Tibial artery (tissue), 4 donors: Measurements from ENCODE around the gene CERCAM.
"Not testable (repeated sequence)": the region's sequence is repeated elsewhere in the genome, so short reads cannot be mapped to it uniquely, and the experiment has no call there.

Experiments used
- DNase-seq, 2 donors: peaks; one replicate each; pipeline ENCODE4 v3.0.0-alpha.2; 2019
- H3K27ac ChIP-seq, 2 donors: fragments of 200-600 bp; sonication (generic) in 1 of 2; 1 replicate in 1 of 2; 2 replicates in 1 of 2; pipeline ENCODE4 v1.5.1; 2018 to 2019; ENCODE audit warnings: mild to moderate bottlenecking in 1 of 2
- H3K27me3 ChIP-seq, 2 donors: fragments of 200-600 bp; sonication (generic) in 1 of 2; one replicate each; pipeline versions ENCODE4 v1.5.1 to v1.6.0; 2016 to 2019
- H3K36me3 ChIP-seq, 3 donors: fragments of 200-600 bp; sonication (generic) in 2 of 3; one replicate each; pipeline ENCODE4 v1.5.1; 2016 to 2019; ENCODE audit warnings: mild to moderate bottlenecking in 2 of 3
- H3K4me1 ChIP-seq, 4 donors: fragments of 200-600 bp; sonication (generic) in 2 of 4; 1 replicate in 3 of 4; 2 replicates in 1 of 4; pipeline ENCODE4 v1.5.1; 2016 to 2019
- H3K4me3 ChIP-seq, 2 donors: fragments of 200-600 bp; sonication (generic) in 1 of 2; 1 replicate in 1 of 2; 2 replicates in 1 of 2; pipeline ENCODE4 v1.5.1; 2018 to 2019; ENCODE audit warnings: mild to moderate bottlenecking in 2 of 2
- H3K9me3 ChIP-seq, 3 donors: fragments of 200-600 bp; sonication (generic) in 1 of 3; one replicate each; pipeline ENCODE4 v1.5.1; 2016 to 2019
- intact Hi-C: fragments of 100-400 bp; cut with DNase I; formaldehyde crosslinking; loops from one replicate; pipeline ENCODE4 v1.15.0; 2023; ENCODE audit warnings: low total_unique reads
- TF ChIP-seq, protein P1 (sequence below), 2 experiments: fragments of 200-600 bp in 1 of 2; fragments of 450-650 bp in 1 of 2; IDR thresholded peaks; one replicate each; pipeline ENCODE4 v1.5.1; 2017 to 2019; ENCODE audit warnings: antibody characterized with exemption in 2 of 2, mild to moderate bottlenecking in 1 of 2, moderate library complexity in 1 of 2

Gene CERCAM

DNA sequence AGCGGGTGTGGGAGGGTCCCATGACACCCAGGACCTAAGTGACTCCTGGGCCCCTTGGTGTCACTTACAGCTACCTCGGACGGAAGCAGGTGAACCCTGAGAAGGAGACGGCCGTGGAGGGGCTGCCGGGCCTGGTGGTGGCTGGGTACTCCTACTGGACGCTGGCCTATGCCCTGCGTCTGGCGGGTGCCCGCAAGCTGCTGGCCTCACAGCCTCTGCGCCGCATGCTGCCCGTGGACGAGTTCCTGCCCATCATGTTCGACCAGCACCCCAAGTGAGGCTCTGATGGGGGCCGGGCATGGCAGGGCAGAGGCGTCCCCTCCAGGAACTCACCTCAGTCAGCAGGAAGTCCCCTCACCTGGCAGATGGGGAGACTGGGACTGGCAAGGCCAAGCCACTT lies 13.7 kb downstream of the CERCAM start:
- no peak overlapping the region for H3K27ac ChIP-seq
- DNase-seq: no peak
- intact Hi-C loops: no loop called here
- no peaks in the 10 kb centered on the region for H3K27me3 ChIP-seq
- H3K9me3 ChIP-seq: no peaks in the 10 kb centered on the region
- peaks cover 0 to 7% (median 3%) of the 10 kb centered on the region in 4 donors for H3K4me1 ChIP-seq
- TF ChIP-seq, protein P1, sequence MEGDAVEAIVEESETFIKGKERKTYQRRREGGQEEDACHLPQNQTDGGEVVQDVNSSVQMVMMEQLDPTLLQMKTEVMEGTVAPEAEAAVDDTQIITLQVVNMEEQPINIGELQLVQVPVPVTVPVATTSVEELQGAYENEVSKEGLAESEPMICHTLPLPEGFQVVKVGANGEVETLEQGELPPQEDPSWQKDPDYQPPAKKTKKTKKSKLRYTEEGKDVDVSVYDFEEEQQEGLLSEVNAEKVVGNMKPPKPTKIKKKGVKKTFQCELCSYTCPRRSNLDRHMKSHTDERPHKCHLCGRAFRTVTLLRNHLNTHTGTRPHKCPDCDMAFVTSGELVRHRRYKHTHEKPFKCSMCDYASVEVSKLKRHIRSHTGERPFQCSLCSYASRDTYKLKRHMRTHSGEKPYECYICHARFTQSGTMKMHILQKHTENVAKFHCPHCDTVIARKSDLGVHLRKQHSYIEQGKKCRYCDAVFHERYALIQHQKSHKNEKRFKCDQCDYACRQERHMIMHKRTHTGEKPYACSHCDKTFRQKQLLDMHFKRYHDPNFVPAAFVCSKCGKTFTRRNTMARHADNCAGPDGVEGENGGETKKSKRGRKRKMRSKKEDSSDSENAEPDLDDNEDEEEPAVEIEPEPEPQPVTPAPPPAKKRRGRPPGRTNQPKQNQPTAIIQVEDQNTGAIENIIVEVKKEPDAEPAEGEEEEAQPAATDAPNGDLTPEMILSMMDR (IDR thresholded peaks at IDR 0.05): no peak
- H3K4me3 ChIP-seq: no peak overlapping the region
- H3K36me3 ChIP-seq: peaks cover 0 to 61% (median 7%) of the 10 kb centered on the region in 3 donors

DNA sequence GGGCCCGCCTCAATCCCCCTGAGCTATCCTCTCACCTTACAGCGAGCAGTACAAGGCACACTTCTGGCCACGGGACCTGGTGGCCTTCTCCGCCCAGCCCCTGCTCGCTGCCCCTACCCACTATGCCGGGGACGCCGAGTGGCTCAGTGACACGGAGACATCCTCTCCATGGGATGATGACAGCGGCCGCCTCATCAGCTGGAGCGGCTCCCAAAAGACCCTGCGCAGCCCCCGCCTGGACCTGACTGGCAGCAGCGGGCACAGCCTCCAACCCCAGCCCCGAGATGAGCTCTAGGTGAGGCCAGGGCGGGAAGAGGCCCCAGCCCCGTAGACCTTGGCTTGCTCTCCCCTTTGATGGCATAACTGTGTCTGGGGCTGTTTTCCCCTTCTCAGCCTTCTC lies 15.0 kb downstream of the CERCAM start:
- DNase-seq: no peak
- H3K36me3 ChIP-seq: peaks cover 0 to 52% (median 7%) of the 10 kb centered on the region in 3 donors
- intact Hi-C loops: no loop called here
- H3K27ac ChIP-seq: no peak overlapping the region
- peaks cover 0 to 7% (median 3%) of the 10 kb centered on the region in 4 donors for H3K4me1 ChIP-seq
- no peaks in the 10 kb centered on the region for H3K9me3 ChIP-seq
- no peaks in the 10 kb centered on the region for H3K27me3 ChIP-seq
- TF ChIP-seq, protein P1 (IDR thresholded peaks at IDR 0.05): no peak
- no peak overlapping the region for H3K4me3 ChIP-seq

DNA sequence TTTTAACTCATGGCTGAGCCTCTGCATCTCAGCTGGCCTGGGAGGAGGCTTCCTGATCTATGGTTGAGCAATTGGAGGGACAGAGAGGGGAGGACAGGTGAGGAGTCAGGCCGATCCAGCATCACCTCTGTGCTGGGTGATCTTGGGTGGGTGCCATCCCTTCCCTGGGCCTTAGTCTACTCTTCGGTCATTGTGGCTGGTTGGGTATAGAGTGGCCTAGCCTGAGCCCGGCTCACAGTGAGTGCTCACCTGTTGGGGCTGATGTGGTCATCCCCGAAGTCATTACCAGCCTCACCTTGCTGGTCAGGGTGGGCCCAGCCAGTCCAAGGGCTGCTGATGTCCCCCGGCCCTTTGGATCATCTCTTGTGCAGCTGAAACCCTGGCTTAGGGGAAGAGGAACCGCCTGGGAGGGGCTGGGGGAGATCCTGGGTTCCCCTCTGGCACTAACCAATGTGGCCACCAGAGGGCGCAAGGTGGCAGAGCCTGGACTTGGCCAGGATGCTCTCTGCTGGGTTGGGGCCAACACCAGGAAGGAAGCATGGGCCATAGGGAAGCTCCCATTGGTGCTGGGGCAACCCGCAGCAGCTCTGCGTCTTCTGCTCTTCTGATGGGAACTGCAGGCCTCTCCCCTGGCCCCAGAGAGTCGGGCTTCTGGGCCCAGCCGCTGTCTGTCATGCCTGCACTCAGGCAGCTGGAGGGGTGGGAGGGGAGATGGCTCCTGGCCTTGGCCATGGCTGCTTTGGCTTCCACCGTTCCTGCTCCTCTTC lies 17.9 kb downstream of the CERCAM start:
- peak; percentile 81 to 88 for DNase-seq
- TF ChIP-seq, protein P1 (IDR thresholded peaks at IDR 0.05): peak; percentile 90 to 94
- no peaks in the 10 kb centered on the region for H3K27me3 ChIP-seq
- intact Hi-C loops: no loop called here
- no peak overlapping the region for H3K4me3 ChIP-seq
- H3K9me3 ChIP-seq: no peaks in the 10 kb centered on the region
- peaks cover 0 to 7% (median 3%) of the 10 kb centered on the region in 4 donors for H3K4me1 ChIP-seq
- H3K27ac ChIP-seq: no peak overlapping the region
- H3K36me3 ChIP-seq: peaks cover 0 to 34% (median 0%) of the 10 kb centered on the region in 3 donors

DNA sequence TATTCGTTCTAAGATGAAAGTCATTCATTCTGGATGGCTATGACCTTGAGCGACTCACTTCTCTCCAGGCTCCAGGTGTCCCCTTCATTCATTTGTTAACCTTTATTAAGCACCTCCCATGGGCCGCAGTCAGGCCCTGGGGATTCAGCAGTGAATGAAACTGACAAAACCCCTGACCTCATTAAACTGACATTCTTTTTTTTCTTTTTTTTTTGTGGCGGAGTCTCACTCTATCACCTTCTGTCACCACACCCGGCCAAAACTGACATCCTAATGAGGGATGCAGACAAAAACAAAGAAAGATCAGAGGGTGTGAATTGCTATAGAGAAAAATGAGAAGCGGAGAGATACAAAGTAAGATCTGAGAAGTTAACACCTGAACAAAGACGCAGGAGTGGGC lies 18.6 kb downstream of the CERCAM start:
- no peaks in the 10 kb centered on the region for H3K27me3 ChIP-seq
- intact Hi-C loops: no loop called here
- H3K4me1 ChIP-seq: peaks cover 0 to 7% (median 3%) of the 10 kb centered on the region in 4 donors
- no peak overlapping the region for H3K4me3 ChIP-seq
- TF ChIP-seq, protein P1 (IDR thresholded peaks at IDR 0.05): no peak
- no peaks in the 10 kb centered on the region for H3K9me3 ChIP-seq
- H3K27ac ChIP-seq: no peak overlapping the region
- DNase-seq: no peak
- peaks cover 0 to 27% (median 0%) of the 10 kb centered on the region in 3 donors for H3K36me3 ChIP-seq

DNA sequence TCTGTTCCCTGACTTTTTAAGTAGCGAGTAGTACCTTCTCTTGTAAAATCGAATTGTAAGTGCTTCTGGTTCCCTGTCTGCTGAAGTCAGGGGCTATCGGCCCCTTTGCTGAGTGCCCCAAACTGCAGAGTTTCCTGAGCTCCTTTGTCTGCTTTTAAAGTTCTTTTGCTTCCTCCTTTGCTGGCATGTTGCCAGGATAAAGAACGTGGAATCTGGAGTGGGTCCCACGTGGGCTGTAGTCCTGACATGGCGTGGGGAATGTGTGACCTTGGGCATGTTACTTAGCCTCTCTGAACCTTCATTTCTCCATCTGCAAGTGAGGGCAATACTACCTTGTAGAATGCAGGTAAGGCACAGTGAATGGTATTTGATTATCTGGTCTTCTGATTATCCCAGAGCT lies 21.5 kb downstream of the CERCAM start:
- peaks cover 0 to 7% (median 3%) of the 10 kb centered on the region in 4 donors for H3K4me1 ChIP-seq
- no peaks in the 10 kb centered on the region for H3K27me3 ChIP-seq
- intact Hi-C loops: no loop called here
- no peaks in the 10 kb centered on the region for H3K36me3 ChIP-seq
- TF ChIP-seq, protein P1 (IDR thresholded peaks at IDR 0.05): no peak
- DNase-seq: no peak
- H3K4me3 ChIP-seq: no peak overlapping the region
- no peak overlapping the region for H3K27ac ChIP-seq
- H3K9me3 ChIP-seq: no peaks in the 10 kb centered on the region

DNA sequence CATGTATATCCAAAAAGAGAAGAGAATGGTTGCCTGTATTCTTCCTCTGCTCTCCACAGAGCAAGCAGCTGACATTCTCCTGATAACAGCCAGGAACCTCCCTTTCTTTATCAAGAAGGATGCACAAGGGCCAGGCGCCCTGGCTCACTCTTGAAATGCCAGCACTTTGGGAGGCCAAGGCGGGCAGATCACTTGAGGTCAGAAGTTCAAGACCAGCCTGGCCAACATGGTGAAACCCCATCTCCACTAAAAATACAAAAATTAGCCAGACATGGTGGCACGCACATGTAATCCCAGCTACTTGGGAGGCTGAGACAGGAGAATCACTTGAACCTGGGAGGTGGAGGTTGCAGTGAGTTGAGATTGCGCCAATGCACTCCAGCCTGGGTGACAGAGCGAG lies 25.8 kb downstream of the CERCAM start:
- not testable (repeated sequence) for H3K27ac ChIP-seq, H3K36me3 ChIP-seq

More for the DNA sequence above, 25.8 kb downstream of the CERCAM start:
- DNase-seq, H3K4me1 ChIP-seq, H3K27me3 ChIP-seq, intact Hi-C loops, H3K9me3 ChIP-seq, H3K4me3 ChIP-seq: not testable (repeated sequence)
